Measurements from ENCODE around the gene EFNB3. TPM values are rescaled to one million over a fixed set of nuclear protein-coding genes. Genes with fewer than 3 reads are reported as not detected.

EFNB3 gene, protein sequence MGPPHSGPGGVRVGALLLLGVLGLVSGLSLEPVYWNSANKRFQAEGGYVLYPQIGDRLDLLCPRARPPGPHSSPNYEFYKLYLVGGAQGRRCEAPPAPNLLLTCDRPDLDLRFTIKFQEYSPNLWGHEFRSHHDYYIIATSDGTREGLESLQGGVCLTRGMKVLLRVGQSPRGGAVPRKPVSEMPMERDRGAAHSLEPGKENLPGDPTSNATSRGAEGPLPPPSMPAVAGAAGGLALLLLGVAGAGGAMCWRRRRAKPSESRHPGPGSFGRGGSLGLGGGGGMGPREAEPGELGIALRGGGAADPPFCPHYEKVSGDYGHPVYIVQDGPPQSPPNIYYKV
- 1.1 TPM in 2 replicates for total RNA-seq (2014; rRNA removed; shearing (Covaris generic))

DNA sequence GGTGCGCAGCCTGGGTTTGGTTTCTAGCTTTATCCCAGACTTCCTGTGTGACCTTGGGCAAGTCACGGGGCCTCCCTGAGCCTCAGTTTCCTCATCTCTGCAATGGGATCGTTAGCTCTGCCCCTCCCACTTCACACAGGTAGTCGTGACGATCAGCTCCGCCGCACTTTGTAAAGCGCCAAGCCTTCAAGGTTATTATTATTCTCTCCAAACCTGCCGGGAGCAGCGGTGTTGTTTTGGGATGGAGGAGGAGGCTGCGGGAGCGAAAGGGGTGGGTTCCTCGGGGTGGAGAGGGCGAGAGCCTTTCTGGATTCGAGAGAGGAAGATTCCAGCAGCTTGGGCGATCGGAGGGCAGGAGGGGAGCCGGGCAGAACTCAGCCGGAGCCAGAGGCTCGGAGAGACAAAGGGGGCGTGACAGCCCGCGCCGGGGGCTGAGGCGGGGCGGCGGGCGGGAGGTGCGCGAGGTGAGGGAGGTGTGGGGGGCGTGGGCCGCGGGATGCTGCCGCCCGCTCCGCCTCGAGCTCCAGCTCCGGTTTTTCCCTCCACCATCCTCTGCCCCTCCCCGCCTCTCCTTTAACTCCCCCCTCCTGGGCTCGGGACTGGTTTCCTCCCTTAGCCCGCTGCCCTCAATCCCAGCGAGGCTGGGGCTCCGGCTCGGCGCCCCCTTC is at the start of gene EFNB3:
EFNB3 (plus strand) TSS at position 602 of the 668 bp plus-strand sequence. CDS start 397 bp downstream, outside the sequence.
- DNase-seq (ENCODE audit: low read depth) = no peak

DNA sequence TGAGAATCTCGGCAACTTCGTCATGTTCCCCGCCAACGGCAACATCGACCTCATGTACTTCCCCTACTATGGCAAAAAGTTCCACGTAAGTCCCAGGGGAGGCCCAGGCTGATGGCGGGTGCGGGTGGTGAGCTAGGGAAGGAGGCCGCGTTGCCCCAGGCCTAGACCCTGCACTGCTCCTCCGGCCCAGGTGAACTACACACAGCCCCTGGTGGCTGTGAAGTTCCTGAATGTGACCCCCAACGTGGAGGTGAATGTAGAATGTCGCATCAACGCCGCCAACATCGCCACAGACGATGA is 49.5 kb upstream of the EFNB3 start:
- DNase-seq (ENCODE audit: low read depth) = no peak

DNA sequence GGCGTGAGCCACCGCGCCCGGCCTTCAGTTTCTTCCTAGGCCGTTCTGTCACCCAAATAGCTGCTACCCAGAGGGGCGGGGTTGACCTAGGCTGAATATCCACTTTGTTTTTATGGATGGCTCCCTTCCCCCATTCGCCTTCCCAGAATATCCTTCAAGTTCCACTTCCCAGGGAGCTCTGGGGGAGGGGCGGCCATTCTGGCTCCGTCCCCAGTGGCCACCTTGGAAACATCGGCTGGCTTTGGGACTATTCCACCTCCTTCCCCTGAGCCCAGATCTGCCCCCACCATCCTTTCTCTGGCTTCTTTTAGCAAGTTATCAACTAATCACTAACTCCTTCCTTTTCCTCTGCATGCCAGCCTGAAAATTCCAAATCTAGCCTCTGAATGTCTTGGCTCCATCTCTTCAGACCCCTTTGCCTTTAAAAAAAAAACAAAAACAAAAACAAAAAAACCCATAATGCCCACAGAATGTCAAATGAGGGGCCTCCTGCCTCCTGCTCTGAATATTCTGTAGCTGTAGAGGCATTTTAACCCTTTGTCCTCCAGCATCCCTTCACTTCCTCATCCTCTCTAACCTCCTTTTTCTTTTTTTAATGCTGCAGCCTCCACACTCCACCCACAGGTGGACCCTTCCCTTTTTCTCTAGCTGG is 47.9 kb upstream of the EFNB3 start:
- DNase-seq (ENCODE audit: low read depth) = no peak

DNA sequence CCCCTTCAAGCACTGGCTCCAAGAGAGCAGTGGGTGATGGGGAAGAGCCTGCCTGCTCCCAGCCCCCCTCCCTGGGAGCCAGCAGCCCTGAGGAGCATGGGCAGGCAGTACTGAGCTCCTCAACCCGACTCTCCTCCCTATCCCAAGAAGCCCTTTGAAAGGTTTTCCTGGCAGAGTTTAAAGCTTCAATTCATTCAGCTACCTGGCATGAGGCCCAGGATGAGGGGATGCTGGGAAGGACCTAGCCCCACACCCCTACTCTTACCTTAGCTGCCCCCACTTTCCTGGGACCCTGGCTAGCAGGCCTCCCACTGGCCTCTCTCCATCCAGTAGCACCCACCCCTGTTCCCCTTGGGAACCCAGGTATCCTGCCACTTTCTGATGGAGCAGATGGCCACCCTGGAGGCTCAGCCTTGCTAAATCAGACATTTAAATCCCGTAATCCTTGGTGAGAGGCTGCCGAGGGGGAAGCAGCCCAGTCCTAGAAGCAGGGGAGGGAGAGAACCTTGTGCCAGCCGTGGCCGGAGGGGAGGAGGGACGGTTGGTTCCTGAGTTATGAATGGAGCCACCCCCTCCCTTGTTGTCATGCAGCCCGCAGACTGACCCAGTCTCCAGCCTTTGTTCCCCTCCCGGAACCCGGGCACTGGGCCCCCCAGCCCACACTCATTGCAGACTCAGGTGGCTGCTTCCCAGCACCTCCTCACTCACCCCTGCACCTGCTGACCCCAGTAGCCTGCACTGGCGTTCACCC is 37.2 kb upstream of the EFNB3 start:
- DNase-seq (ENCODE audit: low read depth) = no peak

DNA sequence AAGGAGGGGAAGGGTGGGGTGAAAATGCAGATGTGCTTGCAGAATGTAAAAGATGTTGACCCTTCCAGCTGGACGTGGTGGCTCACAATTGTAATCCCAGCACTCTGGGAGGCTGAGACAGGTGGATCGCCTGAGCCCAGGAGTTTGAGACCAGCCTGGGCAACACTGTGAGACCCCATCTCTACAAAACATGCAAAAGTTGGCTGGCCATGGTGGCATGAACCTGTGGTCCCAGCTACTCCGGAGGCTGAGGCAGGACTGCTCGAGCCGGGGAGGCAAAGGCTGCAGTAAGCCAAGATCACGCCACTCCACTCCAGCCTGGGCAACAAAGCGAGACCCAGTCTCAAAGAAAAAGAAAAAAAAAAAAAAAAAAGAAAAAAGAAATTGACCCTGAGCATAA is 36.5 kb upstream of the EFNB3 start:
- DNase-seq (ENCODE audit: low read depth) = no peak

DNA sequence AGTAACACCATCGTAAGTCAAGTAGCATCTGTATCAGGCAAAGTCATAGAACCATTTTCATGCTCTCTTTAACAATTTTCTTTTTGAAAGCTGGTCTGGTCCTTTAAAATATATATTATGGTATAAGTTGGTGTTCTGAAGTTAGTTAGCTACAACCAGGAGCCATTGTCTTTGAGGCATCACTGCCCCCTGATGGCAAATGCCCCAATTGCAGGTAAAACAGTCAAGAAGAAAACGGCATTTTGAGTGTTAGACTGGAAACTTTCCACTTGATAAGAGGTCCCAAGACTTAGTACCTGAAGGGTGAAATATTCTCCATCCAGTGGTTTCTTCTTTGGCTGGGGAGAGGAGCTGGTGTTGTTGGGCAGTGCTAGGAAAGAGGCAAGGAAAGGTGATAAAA is 31.8 kb upstream of the EFNB3 start:
- DNase-seq (ENCODE audit: low read depth) = no peak

DNA sequence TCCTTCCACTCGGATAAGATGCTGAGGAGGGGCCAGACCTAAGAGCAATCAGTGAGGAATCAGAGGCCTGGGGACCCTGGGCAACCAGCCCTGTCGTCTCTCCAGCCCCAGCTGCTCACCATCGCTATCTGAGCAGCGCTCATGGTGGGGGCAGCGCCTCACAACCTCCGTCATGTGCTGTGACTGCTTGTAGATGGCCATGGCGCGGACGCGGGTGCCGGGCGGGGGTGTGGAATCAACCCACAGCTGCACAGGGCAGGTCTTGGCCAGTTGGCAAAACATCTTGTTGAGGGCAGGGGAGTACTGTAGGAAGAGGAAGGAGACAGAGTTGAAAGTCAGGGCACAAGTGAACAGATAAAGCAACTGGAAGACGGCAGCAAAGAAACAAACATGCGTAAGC is 30.1 kb upstream of the EFNB3 start:
- no peak for DNase-seq (ENCODE audit: low read depth)

DNA sequence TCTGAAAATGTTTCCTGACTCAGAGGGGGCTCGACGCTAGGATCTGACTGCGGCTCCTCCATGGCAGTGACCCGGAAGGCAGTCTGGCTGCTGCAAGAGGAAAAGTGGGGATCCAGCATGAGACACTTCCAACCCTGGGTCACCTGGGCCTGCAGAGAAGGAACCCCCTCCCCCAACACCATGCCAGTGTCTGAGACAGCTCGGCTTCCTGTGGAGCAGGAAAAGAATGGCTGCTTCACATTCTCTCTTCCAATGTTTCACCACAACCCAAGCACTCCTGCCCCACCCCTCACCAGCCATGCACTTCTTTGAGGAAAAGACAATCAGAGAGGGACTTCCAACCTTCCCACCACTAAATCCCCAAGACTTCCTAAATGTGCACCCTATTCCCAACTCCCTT is 28.5 kb upstream of the EFNB3 start:
- DNase-seq (ENCODE audit: low read depth) = no peak

DNA sequence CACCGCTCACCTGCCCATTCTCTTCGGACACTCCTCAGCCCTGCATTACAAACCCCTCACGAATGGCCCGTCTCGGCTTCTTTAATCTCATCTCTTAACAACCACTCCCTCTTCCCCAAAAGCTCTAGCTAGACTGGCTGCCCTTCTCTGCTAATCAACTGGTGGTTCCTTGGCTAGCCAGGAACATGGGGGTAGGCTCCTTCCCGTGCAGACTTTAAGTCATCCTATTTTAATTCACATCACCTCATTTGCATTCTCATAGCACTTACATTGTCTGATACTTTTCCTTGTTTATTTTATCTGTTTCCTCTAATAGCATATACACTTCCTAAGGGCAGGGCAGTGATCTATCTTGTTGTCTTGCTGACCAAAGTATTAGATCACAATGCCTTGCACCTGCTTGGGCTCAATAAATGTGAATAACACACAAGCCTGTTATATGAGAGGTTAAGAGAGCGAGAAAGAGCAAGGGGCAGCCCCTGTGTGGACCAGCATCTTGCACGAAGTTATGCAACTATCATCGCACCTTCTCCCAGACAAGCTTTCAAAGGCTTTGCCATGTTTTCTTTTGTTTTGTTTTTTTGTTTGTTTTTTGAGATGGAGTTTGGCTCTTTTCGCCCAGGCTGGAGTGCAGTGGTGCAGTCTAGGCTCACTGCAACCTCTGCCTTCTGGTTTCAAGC is 27.5 kb upstream of the EFNB3 start:
- DNase-seq (ENCODE audit: low read depth) = no peak

DNA sequence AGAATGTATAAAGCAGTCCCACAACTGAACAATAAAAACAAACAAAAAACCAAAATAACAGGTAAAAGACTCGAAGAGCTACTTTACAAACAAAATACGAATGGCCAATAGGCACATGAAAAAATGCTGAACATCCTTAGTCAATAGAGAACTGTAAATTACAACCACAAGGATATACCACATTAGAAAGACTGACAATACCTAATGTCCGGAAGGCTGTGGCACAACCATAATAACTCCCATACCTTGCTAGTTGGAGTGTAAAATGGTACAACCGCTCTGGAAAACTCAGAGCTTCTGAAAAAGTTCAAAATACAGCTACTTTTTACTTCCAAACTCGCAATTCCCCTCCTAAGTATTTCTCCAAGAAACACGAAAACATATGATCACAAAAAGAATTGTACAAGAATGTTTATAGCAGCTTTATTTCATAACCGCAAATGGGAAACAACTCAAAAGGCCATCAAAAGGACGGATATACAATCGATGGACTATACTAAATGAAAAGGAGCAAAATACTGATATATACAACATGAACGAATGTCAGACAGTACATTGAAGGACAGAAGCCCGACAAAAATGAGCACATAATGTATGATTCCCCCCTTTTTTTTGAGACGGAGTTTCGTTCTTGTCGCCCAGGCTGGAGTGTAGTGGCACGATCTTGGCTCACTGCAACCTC is 20.0 kb upstream of the EFNB3 start:
- DNase-seq (ENCODE audit: low read depth) = no peak

DNA sequence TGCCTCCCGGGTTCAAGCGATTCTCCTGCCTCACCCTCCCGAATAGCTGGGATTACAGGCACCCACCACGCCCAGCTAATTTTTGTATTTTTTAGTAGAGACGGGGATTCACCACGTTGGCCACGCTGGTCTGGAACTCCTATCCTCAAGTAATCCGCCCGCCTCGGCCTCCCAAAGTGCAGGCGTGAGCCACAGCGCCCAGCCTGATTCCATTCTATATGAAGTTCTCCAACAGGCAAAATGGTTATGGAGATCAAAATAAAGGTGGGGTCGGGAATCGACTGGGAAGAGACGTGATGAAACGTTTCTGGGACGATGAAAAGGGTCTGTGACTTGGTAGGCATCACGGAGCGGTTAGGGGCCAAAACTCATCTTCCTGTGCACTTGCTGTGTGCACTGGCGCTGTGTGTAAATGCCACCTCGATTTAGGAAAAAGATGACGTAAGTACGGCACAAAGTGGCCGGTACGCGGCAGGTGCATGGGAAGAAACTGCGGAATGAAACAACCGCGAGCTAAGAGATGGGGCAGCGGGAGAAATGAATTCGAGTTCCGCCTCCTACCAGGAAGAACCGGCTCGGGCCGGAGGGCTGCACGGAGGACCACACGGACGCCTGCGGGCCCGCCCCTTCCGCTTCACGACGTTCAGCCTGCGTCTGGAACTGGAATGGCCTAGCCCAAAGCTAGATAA is 19.3 kb upstream of the EFNB3 start:
- DNase-seq (ENCODE audit: low read depth) = peak; percentile 89

DNA sequence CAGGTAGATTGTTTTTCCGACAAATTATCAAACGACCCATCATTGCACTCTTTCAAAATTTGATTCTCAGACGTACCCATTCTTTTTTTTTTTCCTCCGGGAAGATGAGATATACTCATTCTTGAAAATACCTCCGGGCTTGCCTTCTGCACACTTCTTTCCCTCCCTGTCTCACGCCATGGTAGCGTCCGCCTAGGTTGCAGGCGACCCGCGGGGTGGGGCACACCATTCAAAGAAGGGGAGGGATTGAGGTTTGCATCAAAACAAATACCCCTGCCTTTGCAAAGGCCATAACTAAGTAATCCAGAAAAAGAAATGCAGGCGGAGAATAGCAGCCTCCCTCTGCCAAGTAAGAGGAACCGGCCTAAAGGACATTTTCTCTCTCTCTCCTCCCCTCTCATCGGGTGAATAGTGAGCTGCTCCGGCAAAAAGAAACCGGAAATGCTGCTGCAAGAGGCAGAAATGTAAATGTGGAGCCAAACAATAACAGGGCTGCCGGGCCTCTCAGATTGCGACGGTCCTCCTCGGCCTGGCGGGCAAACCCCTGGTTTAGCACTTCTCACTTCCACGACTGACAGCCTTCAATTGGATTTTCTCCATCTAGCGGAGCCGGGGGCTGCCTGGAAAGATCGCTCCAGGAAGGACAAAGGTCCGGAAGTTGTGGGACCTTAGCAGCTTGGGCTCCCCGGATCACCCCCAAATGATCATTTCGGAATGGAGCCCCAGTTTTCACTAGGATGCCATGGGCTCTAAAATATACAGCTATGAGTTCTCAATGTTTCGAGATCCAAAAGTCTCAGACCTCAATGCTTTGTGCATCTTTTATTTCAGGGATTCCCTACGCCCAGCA is 18.6 kb upstream of the EFNB3 start:
- DNase-seq (ENCODE audit: low read depth) = peak; percentile 77

DNA sequence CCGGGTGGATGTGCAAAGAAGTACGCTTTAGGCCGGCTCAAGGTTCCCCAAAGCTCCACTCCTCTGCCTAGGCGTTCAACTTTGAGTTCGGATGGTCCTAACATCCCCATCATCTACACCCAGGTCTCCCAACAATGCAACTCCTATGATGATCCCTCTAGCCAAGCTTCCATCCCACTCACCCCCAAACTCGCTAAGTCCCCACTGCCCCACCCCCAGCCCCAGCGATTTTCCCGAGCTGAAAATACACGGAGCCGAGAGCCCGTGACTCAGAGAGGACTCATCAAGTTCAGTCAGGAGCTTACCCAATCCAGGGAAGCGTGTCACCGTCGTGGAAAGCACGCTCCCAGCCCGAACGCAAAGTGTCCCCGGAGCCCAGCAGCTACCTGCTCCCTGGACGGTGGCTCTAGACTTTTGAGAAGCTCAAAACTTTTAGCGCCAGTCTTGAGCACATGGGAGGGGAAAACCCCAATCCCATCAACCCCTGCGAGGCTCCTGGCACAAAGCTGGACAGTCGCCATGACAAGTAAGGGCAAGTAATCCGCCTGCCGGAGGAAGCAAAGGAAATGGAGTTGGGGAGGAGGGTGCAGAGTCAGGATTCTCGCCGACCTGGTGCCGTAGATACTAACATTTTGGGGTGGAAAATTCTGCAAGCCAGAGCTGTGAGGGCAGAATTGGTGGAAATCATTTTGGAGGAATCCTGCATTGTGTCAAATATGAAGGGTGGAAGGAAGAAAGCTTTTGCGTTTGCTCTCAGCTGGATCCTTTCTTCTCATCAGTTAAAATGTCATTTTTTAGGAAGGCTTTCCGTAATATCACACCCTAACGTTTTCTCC is 17.7 kb upstream of the EFNB3 start, which contains the start of gene TP53:
TP53 (minus strand) TSS at position 419 of the 836 bp plus-strand sequence. CDS start 10,896 bp downstream, outside the sequence.
- DNase-seq (ENCODE audit: low read depth) = peak; percentile 93

DNA sequence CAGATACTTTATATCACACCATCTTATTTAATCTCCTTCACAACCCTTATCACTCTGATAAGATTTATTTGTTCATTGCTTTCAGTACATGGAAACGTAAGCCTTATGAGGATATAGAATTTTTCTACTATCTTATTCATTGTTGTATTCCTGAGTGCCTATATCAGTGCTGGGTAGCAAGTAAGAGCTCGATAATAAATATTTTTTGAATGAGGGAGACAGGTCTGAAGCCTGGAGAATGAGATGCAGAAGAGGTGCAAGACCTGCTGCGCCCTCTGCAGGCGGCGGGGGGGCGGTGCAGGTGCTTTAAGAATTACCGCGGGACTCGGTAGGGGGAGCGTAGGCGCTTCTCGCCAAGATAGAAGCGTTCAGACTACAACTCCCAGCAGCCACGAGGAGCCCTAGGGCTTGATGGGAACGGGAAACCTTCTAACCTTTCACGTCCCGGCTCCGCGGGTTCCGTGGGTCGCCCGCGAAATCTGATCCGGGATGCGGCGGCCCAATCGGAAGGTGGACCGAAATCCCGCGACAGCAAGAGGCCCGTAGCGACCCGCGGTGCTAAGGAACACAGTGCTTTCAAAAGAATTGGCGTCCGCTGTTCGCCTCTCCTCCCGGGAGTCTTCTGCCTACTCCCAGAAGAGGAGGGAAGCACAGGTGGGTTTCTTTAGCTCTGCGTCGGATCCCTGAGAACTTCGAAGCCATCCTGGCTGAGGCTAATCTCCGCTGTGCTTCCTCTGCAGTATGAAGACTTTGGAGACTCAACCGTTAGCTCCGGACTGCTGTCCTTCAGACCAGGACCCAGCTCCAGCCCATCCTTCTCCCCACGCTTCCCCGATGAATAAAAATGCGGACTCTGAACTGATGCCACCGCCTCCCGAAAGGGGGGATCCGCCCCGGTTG is 16.8 kb upstream of the EFNB3 start, which contains the start of gene WRAP53:
WRAP53 (plus strand) TSS at position 570 of the 900 bp plus-strand sequence; CDS start at position 742, 172 bp downstream.
- DNase-seq (ENCODE audit: low read depth) = peak; percentile 99

DNA sequence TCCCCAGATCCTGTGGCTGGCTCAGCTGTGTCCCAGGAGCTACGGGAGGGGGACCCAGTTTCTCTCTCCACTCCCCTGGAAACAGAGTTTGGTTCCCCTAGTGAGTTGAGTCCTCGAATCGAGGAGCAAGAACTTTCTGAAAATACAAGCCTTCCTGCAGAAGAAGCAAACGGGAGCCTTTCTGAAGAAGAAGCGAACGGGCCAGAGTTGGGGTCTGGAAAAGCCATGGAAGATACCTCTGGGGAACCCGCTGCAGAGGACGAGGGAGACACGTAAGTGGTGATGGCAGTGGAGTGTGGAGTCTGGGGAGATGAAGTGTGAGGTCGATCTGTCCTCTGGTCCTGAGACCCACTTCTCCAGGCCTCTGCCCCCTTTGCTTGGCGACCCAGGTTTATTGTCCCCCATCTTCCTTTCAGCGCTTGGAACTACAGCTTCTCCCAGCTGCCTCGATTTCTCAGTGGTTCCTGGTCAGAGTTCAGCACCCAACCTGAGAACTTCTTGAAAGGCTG is 16.1 kb upstream of the EFNB3 start:
- DNase-seq (ENCODE audit: low read depth) = no peak

DNA sequence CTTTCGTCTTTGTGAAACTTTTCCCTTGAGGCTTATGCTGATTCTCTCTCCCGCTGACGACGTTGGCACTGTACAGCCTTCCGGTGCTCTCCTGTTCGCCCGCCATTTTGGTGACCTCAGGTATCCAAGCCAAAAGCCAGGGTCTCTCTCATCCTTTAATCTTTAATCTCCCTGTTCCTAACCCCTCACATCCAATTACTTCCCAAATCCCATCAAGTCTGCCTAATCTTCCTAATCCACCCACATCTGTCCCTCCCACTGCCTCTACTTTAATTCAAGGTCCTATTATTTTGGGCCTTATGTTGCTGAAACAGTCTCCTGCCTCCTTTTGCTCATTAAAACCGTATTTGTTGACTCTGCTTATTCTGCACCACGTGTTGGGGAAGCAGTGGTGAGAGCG is 9.4 kb upstream of the EFNB3 start:
- no peak for DNase-seq (ENCODE audit: low read depth)

All from M059J (cell line).